D721Med (cell line): ENCODE data around the gene CETN1.
A peak's percentile ranks its signal among the peaks of the same experiment; 100 is the strongest.

Source experiments
- DNase-seq: peaks from one replicate; pipeline ENCODE4 v3.0.0; 2011; ENCODE audit warnings: low spot score; ENCODE audit not compliant: insufficient read length
- FAIRE-seq: peaks from 2 replicates; lab custom pipeline; 2011; peaks lifted over from hg19 to GRCh38; lab: Jason Lieb, UNC
- CTCF ChIP-seq: IDR thresholded peaks from 2 replicates; pipeline ENCODE4 v1.5.1; 2012; ENCODE audit warnings: mild to moderate bottlenecking, control low read depth; ENCODE audit not compliant: insufficient read depth; ENCODE audit errors: missing control alignments

The CETN1 gene

GRCh38 chr18:580154-580553 lies at the start of gene CETN1:
Gene CETN1, plus strand, starts transcription at chr18:580380. Its CDS starts 29 bp downstream, at chr18:580409.
- no peak for TF ChIP-seq CTCF
- FAIRE-seq (no peak), DNase-seq (no peak)

- DNase-seq (no peak), FAIRE-seq (no peak)
- no peak for TF ChIP-seq CTCF
Observed at GRCh38 chr18:532018-532417, 48.2 kb upstream of the CETN1 start.

GRCh38 chr18:532632-533031 lies 47.5 kb upstream of the CETN1 start:
- no peak for TF ChIP-seq CTCF
- DNase-seq, result no peak
- no peak for FAIRE-seq

GRCh38 chr18:533995-534601 lies 46.1 kb upstream of the CETN1 start:
- no peak for TF ChIP-seq CTCF
- no peak for DNase-seq
- no peak for FAIRE-seq

GRCh38 chr18:543447-544078 lies 36.6 kb upstream of the CETN1 start:
- no peak for DNase-seq
- FAIRE-seq, result peak; percentile 48

GRCh38 chr18:549967-550366 lies 30.2 kb upstream of the CETN1 start:
- TF ChIP-seq CTCF, result no peak
- DNase-seq, result no peak
- no peak for FAIRE-seq

More at GRCh38 chr18:543447-544078, 36.6 kb upstream of the CETN1 start:
- no peak for TF ChIP-seq CTCF
